Neuronal stem cell (in vitro differentiated cells): Measurements from ENCODE around the gene C12orf42.

ENCODE experiments used
- DNase-seq: peaks from one replicate; pipeline ENCODE4 v3.0.0-alpha.2; 2013; ENCODE audit warnings: low spot score
- H2AFZ ChIP-seq: one replicate; pipeline ENCODE4 v1.6.1; 2013; ENCODE audit warnings: mild to moderate bottlenecking, low read length, inconsistent platforms
- H2AK5ac ChIP-seq: 2 replicates; pipeline ENCODE4 v1.6.1; 2013; ENCODE audit warnings: low read depth, mild to moderate bottlenecking, inconsistent platforms, low read length, moderate library complexity, mixed read lengths
- H2BK120ac ChIP-seq: 2 replicates; pipeline ENCODE4 v1.6.1; 2013; ENCODE audit warnings: low read depth, mild to moderate bottlenecking, inconsistent platforms, low read length, moderate library complexity, mixed read lengths
- H2BK12ac ChIP-seq: one replicate; pipeline ENCODE4 v1.6.1; 2013; ENCODE audit warnings: low read length, inconsistent platforms
- H2BK15ac ChIP-seq: 2 replicates; pipeline ENCODE4 v1.6.1; 2013; ENCODE audit warnings: mild to moderate bottlenecking, low read length, inconsistent platforms, mixed read lengths
- H2BK5ac ChIP-seq: one replicate; pipeline ENCODE4 v1.6.1; 2013; ENCODE audit warnings: inconsistent platforms, mild to moderate bottlenecking, low read length, moderate library complexity
- H3K14ac ChIP-seq: one replicate; pipeline ENCODE4 v1.6.1; 2013; ENCODE audit warnings: low read length, inconsistent platforms
- H3K18ac ChIP-seq: 2 replicates; pipeline ENCODE4 v1.6.1; 2013; ENCODE audit warnings: low read length, inconsistent platforms
- H3K23ac ChIP-seq: 2 replicates; pipeline ENCODE4 v1.6.1; 2013; ENCODE audit warnings: low read depth, mild to moderate bottlenecking, mixed read lengths, low read length, inconsistent platforms; ENCODE audit not compliant: poor library complexity
- H3K27ac ChIP-seq: replicated peaks from 3 replicates; pipeline ENCODE4 v1.5.1; 2013; ENCODE audit warnings: low read length, inconsistent platforms
- H3K27me3 ChIP-seq, 3 experiments: 2 replicates each; pipeline ENCODE4 v1.6.1; 2013; ENCODE audit warnings: low read length in 3 of 3, mild to moderate bottlenecking in 2 of 3, inconsistent platforms in 1 of 3, low read depth in 1 of 3, mixed read lengths in 1 of 3, moderate library complexity in 1 of 3; ENCODE audit not compliant: control insufficient read depth in 3 of 3, insufficient read depth in 3 of 3
- H3K36me3 ChIP-seq, 2 donors: replicated peaks in 1 of 2; 2 replicates each; pipeline ENCODE4 v1.6.1; 2013; ENCODE audit warnings: low read length in 2 of 2; ENCODE audit not compliant: control insufficient read depth in 2 of 2, insufficient read depth in 2 of 2
- H3K4ac ChIP-seq: 2 replicates; pipeline ENCODE4 v1.6.1; 2013; ENCODE audit warnings: inconsistent platforms, mild to moderate bottlenecking, low read length, moderate library complexity
- H3K4me1 ChIP-seq, 2 donors: 1 replicate in 1 of 2; 2 replicates in 1 of 2; pipeline ENCODE4 v1.6.1; 2013; ENCODE audit warnings: low read length in 2 of 2, low read depth in 1 of 2; ENCODE audit not compliant: control insufficient read depth in 2 of 2, insufficient read depth in 1 of 2
- H3K4me2 ChIP-seq: one replicate; pipeline ENCODE4 v1.6.1; 2013; ENCODE audit warnings: mild to moderate bottlenecking, low read length, inconsistent platforms; ENCODE audit not compliant: insufficient read depth, poor library complexity, severe bottlenecking
- H3K4me3 ChIP-seq, 2 donors: 2 replicates each; pipeline ENCODE4 v1.5.1; 2013; ENCODE audit warnings: low read length in 2 of 2, mild to moderate bottlenecking in 2 of 2, inconsistent platforms in 1 of 2, moderate library complexity in 1 of 2
- H3K79me1 ChIP-seq: one replicate; pipeline ENCODE4 v1.6.1; 2013; ENCODE audit warnings: low read depth, mild to moderate bottlenecking, inconsistent platforms, low read length, moderate library complexity
- H3K9ac ChIP-seq: one replicate; pipeline ENCODE4 v1.6.1; 2013; ENCODE audit warnings: mild to moderate bottlenecking, low read depth, low read length, inconsistent platforms; ENCODE audit not compliant: poor library complexity
- H3K9me3 ChIP-seq, 2 donors: replicated peaks in 1 of 2; 2 replicates each; pipeline versions ENCODE3 to v1.6.1; 2013; ENCODE audit warnings: low read length in 2 of 2, mild to moderate bottlenecking in 2 of 2, inconsistent platforms in 1 of 2, low read depth in 1 of 2, mixed read lengths in 1 of 2, moderate library complexity in 1 of 2; ENCODE audit not compliant: control insufficient read depth in 2 of 2, insufficient read depth in 1 of 2
- H4K8ac ChIP-seq: one replicate; pipeline ENCODE4 v1.6.1; 2013; ENCODE audit warnings: low read depth, mild to moderate bottlenecking, inconsistent platforms, low read length, moderate library complexity
- H4K91ac ChIP-seq: one replicate; pipeline ENCODE4 v1.6.1; 2013; ENCODE audit warnings: low read length, low read depth, mild to moderate bottlenecking, inconsistent platforms; ENCODE audit not compliant: poor library complexity
- WGBS, 2 donors: extraction: QIAGEN DNeasy Blood & Tissue Kit; methylation state at CpG; one replicate each; pipeline ENCODE4 v1.1.7; 2013; ENCODE audit warnings: missing lambda C conversion rate in 2 of 2, mixed read lengths in 1 of 2; ENCODE audit not compliant: insufficient read length in 2 of 2, insufficient replicate concordance in 1 of 2; ENCODE audit errors: extremely low coverage in 2 of 2; 5-methylcytosine and 5-hydroxymethylcytosine counted together

The C12orf42 gene

GRCh38 chr12:103334466-103334865 is 161.3 kb downstream of the C12orf42 start:
- Histone ChIP-seq H2BK15ac (no peak overlapping the region), H2BK120ac (no peak overlapping the region), H4K8ac (no peak overlapping the region), H3K14ac (no peak overlapping the region), H4K91ac (no peak overlapping the region), H2BK12ac (no peak overlapping the region), H3K9ac (no peak overlapping the region), H3K23ac (no peak overlapping the region), H3K27me3 (no peaks in the 10 kb centered on the region), H2AFZ (no peak overlapping the region), H3K9me3 (no peaks in the 10 kb centered on the region), H3K4me3 (no peak overlapping the region), H3K4ac (no peak overlapping the region), H2BK5ac (no peak overlapping the region), H3K79me1 (no peaks in the 10 kb centered on the region), H3K27ac (no peak overlapping the region), H3K4me1 (no peaks in the 10 kb centered on the region), H2AK5ac (no peak overlapping the region), H3K4me2 (no peak overlapping the region), H3K18ac (no peak overlapping the region), H3K36me3 (no peaks in the 10 kb centered on the region)
- WGBS, 2 donors, result no CpG with 5 or more reads among the region's 13 CpGs
- no peak for DNase-seq

DNA sequence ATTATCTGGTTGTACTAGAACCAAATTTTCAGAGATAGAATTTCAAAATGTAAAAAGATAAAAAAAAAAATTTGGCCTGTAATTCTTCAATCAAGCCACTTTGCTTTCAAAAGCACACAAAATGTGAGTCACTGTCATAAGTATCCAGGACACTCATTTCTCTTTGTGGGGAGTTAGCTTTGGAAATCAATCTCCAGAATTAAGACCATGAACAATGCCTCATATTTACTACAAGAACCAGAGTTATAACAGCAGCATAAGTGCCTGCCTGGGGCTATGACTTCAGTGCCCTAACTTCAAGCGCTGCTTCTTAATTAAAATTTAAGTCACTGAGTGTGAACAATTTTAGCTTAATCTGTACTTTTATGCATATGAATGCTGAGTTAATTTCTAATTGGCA is 162.1 kb downstream of the C12orf42 start:
- DNase-seq, result no peak
- H4K8ac ChIP-seq, result no peak overlapping the region
- no peaks in the 10 kb centered on the region for H3K9me3 ChIP-seq
- no peak overlapping the region for H2BK12ac ChIP-seq
- H2AFZ ChIP-seq, result no peak overlapping the region
- no peak overlapping the region for H4K91ac ChIP-seq
- no peak overlapping the region for H3K23ac ChIP-seq
- no peak overlapping the region for H3K4me2 ChIP-seq
- no peak overlapping the region for H2BK5ac ChIP-seq
- H3K14ac ChIP-seq, result no peak overlapping the region
- H3K27me3 ChIP-seq, result no peaks in the 10 kb centered on the region
- no peak overlapping the region for H3K27ac ChIP-seq
- no peak overlapping the region for H3K4me3 ChIP-seq
- H3K4ac ChIP-seq, result no peak overlapping the region
- H2BK120ac ChIP-seq, result no peak overlapping the region
- no peak overlapping the region for H3K18ac ChIP-seq
- H2BK15ac ChIP-seq, result no peak overlapping the region
- no peaks in the 10 kb centered on the region for H3K36me3 ChIP-seq
- no peak overlapping the region for H3K9ac ChIP-seq
- no peaks in the 10 kb centered on the region for H3K4me1 ChIP-seq
- no CpG with 5 or more reads among the region's 1 CpG for WGBS, 2 donors
- no peaks in the 10 kb centered on the region for H3K79me1 ChIP-seq
- no peak overlapping the region for H2AK5ac ChIP-seq

GRCh38 chr12:103331643-103332042 is 164.1 kb downstream of the C12orf42 start:
- no peak overlapping the region for H2BK12ac ChIP-seq
- H3K27ac ChIP-seq, result no peak overlapping the region
- no peak overlapping the region for H2BK15ac ChIP-seq
- no peak for DNase-seq
- no peak overlapping the region for H4K8ac ChIP-seq
- no peak overlapping the region for H3K23ac ChIP-seq
- H2AK5ac ChIP-seq, result no peak overlapping the region
- no peak overlapping the region for H2BK120ac ChIP-seq
- WGBS, 2 donors, result no CpG with 5 or more reads among the region's 4 CpGs
- H3K9me3 ChIP-seq, result no peaks in the 10 kb centered on the region
- H3K27me3 ChIP-seq, result no peaks in the 10 kb centered on the region
- H3K4ac ChIP-seq, result no peak overlapping the region
- no peak overlapping the region for H3K4me3 ChIP-seq
- no peaks in the 10 kb centered on the region for H3K79me1 ChIP-seq
- no peak overlapping the region for H2BK5ac ChIP-seq
- no peak overlapping the region for H3K9ac ChIP-seq
- H3K4me2 ChIP-seq, result no peak overlapping the region
- no peak overlapping the region for H4K91ac ChIP-seq
- H2AFZ ChIP-seq, result no peak overlapping the region
- no peak overlapping the region for H3K18ac ChIP-seq
- no peak overlapping the region for H3K14ac ChIP-seq
- no peaks in the 10 kb centered on the region for H3K4me1 ChIP-seq
- H3K36me3 ChIP-seq, result no peaks in the 10 kb centered on the region

DNA sequence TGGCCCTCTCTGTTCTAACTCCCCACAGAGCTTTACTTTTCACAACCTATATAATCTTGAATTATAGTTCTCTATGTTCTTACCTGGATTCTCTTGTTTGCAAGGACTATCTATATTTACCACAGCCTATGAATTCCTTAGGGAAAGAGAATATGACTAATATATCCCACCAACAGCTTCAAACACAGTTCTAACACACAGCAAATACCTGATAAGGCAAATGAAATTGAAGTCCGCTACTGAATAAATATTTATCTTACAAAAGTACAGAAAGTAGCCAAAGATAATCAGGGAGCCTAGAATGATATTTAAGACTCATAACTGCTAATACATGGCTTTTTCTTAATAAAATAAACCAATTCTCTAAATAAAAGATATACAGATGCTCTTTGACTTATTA is 165.1 kb downstream of the C12orf42 start:
- H3K36me3 ChIP-seq, result no peaks in the 10 kb centered on the region
- H2BK5ac ChIP-seq, result no peak overlapping the region
- no peak overlapping the region for H3K23ac ChIP-seq
- H2BK15ac ChIP-seq, result no peak overlapping the region
- H3K4me1 ChIP-seq, result no peaks in the 10 kb centered on the region
- H3K4me2 ChIP-seq, result no peak overlapping the region
- H3K27ac ChIP-seq, result no peak overlapping the region
- no peak overlapping the region for H3K18ac ChIP-seq
- no peaks in the 10 kb centered on the region for H3K79me1 ChIP-seq
- H3K14ac ChIP-seq, result no peak overlapping the region
- WGBS, 2 donors, result no CpG with 5 or more reads among the region's 1 CpG
- H2AK5ac ChIP-seq, result no peak overlapping the region
- no peak overlapping the region for H2AFZ ChIP-seq
- no peak overlapping the region for H3K4me3 ChIP-seq
- H3K9me3 ChIP-seq, result no peaks in the 10 kb centered on the region
- H3K4ac ChIP-seq, result no peak overlapping the region
- DNase-seq, result no peak
- no peak overlapping the region for H3K9ac ChIP-seq
- H4K91ac ChIP-seq, result no peak overlapping the region
- no peaks in the 10 kb centered on the region for H3K27me3 ChIP-seq
- H2BK12ac ChIP-seq, result no peak overlapping the region
- H4K8ac ChIP-seq, result no peak overlapping the region
- no peak overlapping the region for H2BK120ac ChIP-seq
